GM12873 (cell line): ENCODE results near the gene VPS16.

ENCODE experiments used
- CTCF ChIP-seq: IDR thresholded peaks from 2 replicates; pipeline ENCODE4 v1.5.1; 2012; ENCODE audit warnings: low read depth, mild to moderate bottlenecking, moderate library complexity, low read length, control low read depth; ENCODE audit not compliant: insufficient read depth; ENCODE audit errors: missing control alignments

VPS16 gene

GRCh38 chr20:2867081-2867864 lies 26.7 kb downstream of the VPS16 start:
- no peak for TF ChIP-seq CTCF

- TF ChIP-seq CTCF: no peak
These were observed 28.8 kb downstream of the VPS16 start for GRCh38 chr20:2869381-2869780.

- TF ChIP-seq CTCF: no peak
These were observed 30.5 kb downstream of the VPS16 start for GRCh38 chr20:2871111-2871465.

- TF ChIP-seq CTCF: no peak
These were observed 31.3 kb downstream of the VPS16 start for GRCh38 chr20:2871661-2872458.

- peak; percentile 68 for TF ChIP-seq CTCF
These were observed 32.0 kb downstream of the VPS16 start for GRCh38 chr20:2872459-2873009.

- TF ChIP-seq CTCF: no peak
These were observed 32.6 kb downstream of the VPS16 start, which contains the start of gene PTPRA for GRCh38 chr20:2873010-2873746. TSS of gene PTPRA (plus strand) at chr20:2873481. CDS start at chr20:2964278, 90,797 bp downstream.

- no peak for TF ChIP-seq CTCF
These were observed 33.1 kb downstream of the VPS16 start for GRCh38 chr20:2873747-2874041.
